ENCODE measurements around the gene MAPK6. TPM values are rescaled to one million over a fixed set of nuclear protein-coding genes. Genes with fewer than 3 reads are reported as not detected.

Gene MAPK6
- total RNA-seq, 2 experiments from 2014 or later, result 27.3 to 28.1 TPM

- peak; percentile 91 for DNase-seq
- no peak overlapping the region for H3K4me3 Mint-ChIP-seq
- no peaks in the 10 kb centered on the region for H3K36me3 Mint-ChIP-seq (ENCODE audit: low read depth)
- peak overlapping the region; percentile 61 for H3K27ac Mint-ChIP-seq
- ChIA-PET CTCF (interaction anchor here (0.8 to 1.8 kb wide), 3 partner anchors 10 to 36 kb away, joined by 3 to 5 read pairs (median 4); no protein-coding TSS in a partner anchor), POLR2A (no interaction called here)
- H3K4me1 Mint-ChIP-seq, result peaks cover 68% of the 10 kb centered on the region
- no peaks in the 10 kb centered on the region for H3K27me3 Mint-ChIP-seq
- H3K9me3 Mint-ChIP-seq (ENCODE audit: low read depth), result no peaks in the 10 kb centered on the region
- intact Hi-C loops (cut with DNase I, micrococcal nuclease), result loop anchor here in 1 of 2 experiments (2.0 to 10.0 kb wide), 3 partner anchors 548 to 1876 kb away; partner anchors contain the start of gene SPPL2A
- peak; percentile 42 for ATAC-seq
Measured at GRCh38 chr15:52010633-52011595, 8.1 kb upstream of the MAPK6 start.

GRCh38 chr15:52011711-52012144 lies 7.3 kb upstream of the MAPK6 start:
- Mint-ChIP-seq H3K4me1 (peaks cover 60% of the 10 kb centered on the region), H3K9me3 (ENCODE audit: low read depth) (no peaks in the 10 kb centered on the region), H3K36me3 (ENCODE audit: low read depth) (no peaks in the 10 kb centered on the region), H3K27ac (no peak overlapping the region), H3K4me3 (no peak overlapping the region), H3K27me3 (no peaks in the 10 kb centered on the region)
- ATAC-seq (no peak), DNase-seq (no peak)
- intact Hi-C loops (cut with DNase I, micrococcal nuclease), result loop anchor here (2.0 to 10.0 kb wide), 4 partner anchors 29 to 1877 kb away; partner anchors contain the start of gene SPPL2A (in 1 of the 2)
- ChIA-PET POLR2A (no interaction called here), CTCF (interaction anchor here (1.8 kb wide), 1 partner anchor 9 kb away, joined by 5 read pairs; no protein-coding TSS in a partner anchor)

GRCh38 chr15:52012210-52012609 lies 6.8 kb upstream of the MAPK6 start:
- H3K27me3 Mint-ChIP-seq, result peaks cover under 1% of the 10 kb centered on the region
- no peaks in the 10 kb centered on the region for H3K9me3 Mint-ChIP-seq (ENCODE audit: low read depth)
- peaks cover 55% of the 10 kb centered on the region for H3K4me1 Mint-ChIP-seq
- DNase-seq (no peak), ATAC-seq (no peak)
- intact Hi-C loops (cut with DNase I, micrococcal nuclease), result loop anchor here (2.0 to 10.0 kb wide), 2 partner anchors 29 to 1877 kb away; no protein-coding TSS in a partner anchor
- POLR2A ChIA-PET, result no interaction called here
- H3K36me3 Mint-ChIP-seq (ENCODE audit: low read depth), result no peaks in the 10 kb centered on the region
- CTCF ChIA-PET, result interaction anchor here (1.8 kb wide), 1 partner anchor 9 kb away, joined by 5 read pairs; no protein-coding TSS in a partner anchor
- no peak overlapping the region for H3K4me3 Mint-ChIP-seq
- H3K27ac Mint-ChIP-seq, result no peak overlapping the region

- Mint-ChIP-seq H3K4me3 (no peak overlapping the region), H3K4me1 (peaks cover 50% of the 10 kb centered on the region), H3K9me3 (ENCODE audit: low read depth) (no peaks in the 10 kb centered on the region), H3K36me3 (ENCODE audit: low read depth) (no peaks in the 10 kb centered on the region), H3K27ac (peak overlapping the region; percentile 32), H3K27me3 (peaks cover 5% of the 10 kb centered on the region)
- no peak for DNase-seq
- CTCF ChIA-PET, result interaction anchor here (0.5 kb wide), 1 partner anchor 41 kb away, joined by 3 read pairs; no protein-coding TSS in a partner anchor
- intact Hi-C loops (cut with DNase I, micrococcal nuclease), result loop anchor here (1.0 to 10.0 kb wide), 3 partner anchors 8 to 1878 kb away; no protein-coding TSS in a partner anchor
- POLR2A ChIA-PET, result no interaction called here
- peak; percentile 65 for ATAC-seq
Measured at GRCh38 chr15:52013151-52013791, 5.7 kb upstream of the MAPK6 start.

- H3K9me3 Mint-ChIP-seq (ENCODE audit: low read depth), result no peaks in the 10 kb centered on the region
- no peak for DNase-seq
- H3K27ac Mint-ChIP-seq, result no peak overlapping the region
- ChIA-PET POLR2A (no interaction called here), CTCF (no interaction called here)
- H3K27me3 Mint-ChIP-seq, result peaks cover 5% of the 10 kb centered on the region
- peaks cover 45% of the 10 kb centered on the region for H3K4me1 Mint-ChIP-seq
- no peaks in the 10 kb centered on the region for H3K36me3 Mint-ChIP-seq (ENCODE audit: low read depth)
- intact Hi-C loops (cut with DNase I, micrococcal nuclease), result loop anchor here (1.0 to 10.0 kb wide), 3 partner anchors 8 to 1880 kb away; partner anchors contain the start of gene GABPB1 (in 1 of the 2)
- H3K4me3 Mint-ChIP-seq, result no peak overlapping the region
- no peak for ATAC-seq
Measured at GRCh38 chr15:52014616-52015015, 4.4 kb upstream of the MAPK6 start.

- Mint-ChIP-seq H3K4me1 (peaks cover 43% of the 10 kb centered on the region), H3K36me3 (ENCODE audit: low read depth) (no peaks in the 10 kb centered on the region), H3K27me3 (peaks cover 5% of the 10 kb centered on the region), H3K27ac (no peak overlapping the region), H3K9me3 (ENCODE audit: low read depth) (no peaks in the 10 kb centered on the region), H3K4me3 (no peak overlapping the region)
- ChIA-PET POLR2A (no interaction called here), CTCF (no interaction called here)
- ATAC-seq (no peak), DNase-seq (no peak)
- intact Hi-C loops (cut with DNase I, micrococcal nuclease), result loop anchor here in 1 of 2 experiments (5.0 to 10.0 kb wide), 2 partner anchors 1659 to 1882 kb away; partner anchors contain the start of gene GABPB1
Measured at GRCh38 chr15:52016316-52016715, 2.7 kb upstream of the MAPK6 start.

GRCh38 chr15:52018244-52018643 lies 775 bp upstream of the MAPK6 start:
- intact Hi-C loops (cut with DNase I, micrococcal nuclease), result loop anchor here in 1 of 2 experiments (2.0 to 10.0 kb wide), 6 partner anchors 27 to 1883 kb away; partner anchors contain the start of genes GABPB1, LEO1, LYSMD2 and SPPL2A
- no peak for ATAC-seq
- H3K4me1 Mint-ChIP-seq, result peaks cover 40% of the 10 kb centered on the region
- peak overlapping the region; percentile 96 for H3K27ac Mint-ChIP-seq
- H3K36me3 Mint-ChIP-seq (ENCODE audit: low read depth), result no peaks in the 10 kb centered on the region
- POLR2A ChIA-PET, result no interaction called here
- no peak for DNase-seq
- peaks cover 5% of the 10 kb centered on the region for H3K27me3 Mint-ChIP-seq
- no peaks in the 10 kb centered on the region for H3K9me3 Mint-ChIP-seq (ENCODE audit: low read depth)
- H3K4me3 Mint-ChIP-seq, result peak overlapping the region; percentile 86
- CTCF ChIA-PET, result interaction anchor here (1.0 to 1.1 kb wide), 2 partner anchors 9 to 64 kb away, joined by 4 to 5 read pairs; no protein-coding TSS in a partner anchor

GRCh38 chr15:52019394-52020220 lies 588 bp downstream of the MAPK6 start:
- peaks cover 5% of the 10 kb centered on the region for H3K36me3 Mint-ChIP-seq (ENCODE audit: low read depth)
- peaks cover 37% of the 10 kb centered on the region for H3K4me1 Mint-ChIP-seq
- H3K27me3 Mint-ChIP-seq, result peaks cover 5% of the 10 kb centered on the region
- ATAC-seq, result peak; percentile 66
- ChIA-PET POLR2A (interaction anchor here (1.2 kb wide), 1 partner anchor 16 kb away, joined by 14 read pairs; no protein-coding TSS in a partner anchor), CTCF (interaction anchor here (0.6 to 1.7 kb wide), 7 partner anchors 8 to 547 kb away, joined by 3 to 8 read pairs (median 5); no protein-coding TSS in a partner anchor)
- intact Hi-C loops (cut with DNase I, micrococcal nuclease), result loop anchor here in 1 of 2 experiments (1.0 to 10.0 kb wide), 11 partner anchors 13 to 1885 kb away; partner anchors contain the start of genes GABPB1, LEO1, LYSMD2 and SPPL2A
- peak overlapping the region; percentile 86 for H3K4me3 Mint-ChIP-seq
- peak overlapping the region; percentile 96 for H3K27ac Mint-ChIP-seq
- peak; percentile 80 for DNase-seq
- no peaks in the 10 kb centered on the region for H3K9me3 Mint-ChIP-seq (ENCODE audit: low read depth)

GRCh38 chr15:52020221-52021085 lies 1.4 kb downstream of the MAPK6 start:
- DNase-seq, result peak; percentile 23

More at GRCh38 chr15:52020221-52021085, 1.4 kb downstream of the MAPK6 start:
- Mint-ChIP-seq H3K27me3 (peaks cover 5% of the 10 kb centered on the region), H3K4me3 (peak overlapping the region; percentile 84), H3K9me3 (ENCODE audit: low read depth) (no peaks in the 10 kb centered on the region), H3K27ac (peak overlapping the region; percentile 92), H3K4me1 (peaks cover 37% of the 10 kb centered on the region), H3K36me3 (ENCODE audit: low read depth) (peaks cover 5% of the 10 kb centered on the region)
- peak; percentile 9 for ATAC-seq
- ChIA-PET POLR2A (interaction anchor here (0.8 to 1.2 kb wide), 2 partner anchors 15 to 207 kb away, joined by 3 to 14 read pairs; no protein-coding TSS in a partner anchor), CTCF (interaction anchor here (0.6 to 1.7 kb wide), 6 partner anchors 9 to 547 kb away, joined by 3 to 8 read pairs (median 5); no protein-coding TSS in a partner anchor)
- intact Hi-C loops (cut with DNase I, micrococcal nuclease), result loop anchor here (1.0 to 10.0 kb wide), 4 partner anchors 7 to 444 kb away; partner anchors contain the start of gene TMOD3 (in 1 of the 2)
